H9 (cell line): Measurements from ENCODE around the gene ZBTB44. TPM values are rescaled to one million over a fixed set of nuclear protein-coding genes. Genes with fewer than 3 reads are reported as not detected.

Experiments used
- DNase-seq: peaks from one replicate; pipeline ENCODE4 v3.0.0-alpha.2; 2017
- H2AFZ ChIP-seq: one replicate; pipeline ENCODE4 v1.6.1; 2013; ENCODE audit warnings: mild to moderate bottlenecking, low read length, control low read depth, moderate library complexity
- H2AK5ac ChIP-seq: 2 replicates; pipeline ENCODE4 v1.6.1; 2013; ENCODE audit warnings: low read length, control low read depth, mixed read lengths; ENCODE audit not compliant: insufficient read length
- H2BK120ac ChIP-seq: one replicate; pipeline ENCODE4 v1.6.1; 2013; ENCODE audit warnings: low read depth, mild to moderate bottlenecking, low read length, control low read depth, inconsistent platforms; ENCODE audit not compliant: poor library complexity, severe bottlenecking
- H2BK12ac ChIP-seq: 2 replicates; pipeline ENCODE4 v1.6.1; 2013; ENCODE audit warnings: low read length, control low read depth, mixed read lengths, low read depth; ENCODE audit not compliant: insufficient read length
- H2BK15ac ChIP-seq: 2 replicates; pipeline ENCODE4 v1.6.1; 2013; ENCODE audit warnings: low read depth, low read length, control low read depth
- H2BK20ac ChIP-seq: one replicate; pipeline ENCODE4 v1.6.1; 2013; ENCODE audit warnings: low read depth, mild to moderate bottlenecking, low read length, control low read depth, inconsistent platforms; ENCODE audit not compliant: poor library complexity, severe bottlenecking
- H2BK5ac ChIP-seq: 2 replicates; pipeline ENCODE4 v1.6.1; 2013; ENCODE audit warnings: low read length, control low read depth, mixed read lengths; ENCODE audit not compliant: insufficient read length
- H3K14ac ChIP-seq: 2 replicates; pipeline ENCODE4 v1.6.1; 2013; ENCODE audit warnings: low read length, control low read depth; ENCODE audit not compliant: insufficient read depth
- H3K18ac ChIP-seq: 2 replicates; pipeline ENCODE4 v1.6.1; 2013; ENCODE audit warnings: low read depth, mild to moderate bottlenecking, mixed read lengths, low read length, control low read depth; ENCODE audit not compliant: insufficient read length
- H3K23ac ChIP-seq: 2 replicates; pipeline ENCODE4 v1.6.1; 2013; ENCODE audit warnings: low read length, control low read depth, mixed read lengths, low read depth; ENCODE audit not compliant: insufficient read length
- H3K23me2 ChIP-seq: 2 replicates; pipeline ENCODE4 v1.6.1; 2013; ENCODE audit warnings: low read depth, mild to moderate bottlenecking, mixed read lengths, low read length, control low read depth; ENCODE audit not compliant: insufficient read length, poor library complexity, severe bottlenecking
- H3K27ac ChIP-seq: 2 replicates; pipeline ENCODE4 v1.5.1; 2013; ENCODE audit warnings: low read length, control low read depth, mixed read lengths, low read depth; ENCODE audit not compliant: insufficient read length
- H3K27me3 ChIP-seq: 2 replicates; pipeline ENCODE4 v1.6.1; 2013; ENCODE audit warnings: low read length, control low read depth, inconsistent platforms; ENCODE audit not compliant: insufficient read depth
- H3K4ac ChIP-seq: 2 replicates; pipeline ENCODE4 v1.6.1; 2013; ENCODE audit warnings: low read depth, mild to moderate bottlenecking, control low read depth, inconsistent platforms, low read length, moderate library complexity
- H3K4me1 ChIP-seq: 2 replicates; pipeline ENCODE4 v1.6.1; 2013; ENCODE audit warnings: low read length, control low read depth, inconsistent platforms; ENCODE audit not compliant: insufficient read depth
- H3K4me2 ChIP-seq: 2 replicates; pipeline ENCODE4 v1.6.1; 2013; ENCODE audit warnings: low read length, control low read depth, mixed read lengths; ENCODE audit not compliant: insufficient read length, insufficient read depth
- H3K56ac ChIP-seq: 2 replicates; pipeline ENCODE4 v1.6.1; 2013; ENCODE audit warnings: low read depth, mild to moderate bottlenecking, mixed read lengths, low read length, control low read depth; ENCODE audit not compliant: insufficient read length
- H3K79me1 ChIP-seq: 2 replicates; pipeline ENCODE4 v1.6.1; 2013; ENCODE audit warnings: low read depth, mild to moderate bottlenecking, moderate library complexity, low read length, control low read depth, inconsistent platforms; ENCODE audit not compliant: insufficient read depth, poor library complexity, severe bottlenecking
- H3K79me2 ChIP-seq: 2 replicates; pipeline ENCODE4 v1.6.1; 2013; ENCODE audit warnings: low read length, control low read depth, inconsistent platforms; ENCODE audit not compliant: insufficient read depth
- H3K9ac ChIP-seq: 2 replicates; pipeline ENCODE4 v1.6.1; 2013; ENCODE audit warnings: low read length, control low read depth, mixed read lengths; ENCODE audit not compliant: insufficient read length; ENCODE audit errors: extremely low read depth
- H3K9me3 ChIP-seq: one replicate; pipeline ENCODE4 v1.6.1; 2013; ENCODE audit warnings: low read depth, low read length, inconsistent platforms; ENCODE audit not compliant: control insufficient read depth
- H3T11ph ChIP-seq: one replicate; pipeline ENCODE4 v1.6.1; 2013; ENCODE audit warnings: mild to moderate bottlenecking, low read length, control low read depth, inconsistent platforms
- H4K20me1 ChIP-seq: one replicate; pipeline ENCODE4 v1.6.1; 2013; ENCODE audit not compliant: control insufficient read depth, insufficient read length, insufficient read depth
- H4K5ac ChIP-seq: 2 replicates; pipeline ENCODE4 v1.6.1; 2013; ENCODE audit warnings: low read depth, mild to moderate bottlenecking, mixed read lengths, low read length, control low read depth; ENCODE audit not compliant: insufficient read length
- H4K8ac ChIP-seq: replicated peaks from 2 replicates; pipeline ENCODE4 v1.6.1; 2013; ENCODE audit warnings: low read length, control low read depth, mixed read lengths, low read depth; ENCODE audit not compliant: insufficient read length
- H4K91ac ChIP-seq: 2 replicates; pipeline ENCODE4 v1.6.1; 2013; ENCODE audit warnings: low read depth, mild to moderate bottlenecking, moderate library complexity, mixed read lengths, low read length, control low read depth; ENCODE audit not compliant: insufficient read length
- H3K27ac Mint-ChIP-seq, 3 experiments: 2 replicates in 2 of 3; 3 replicates in 1 of 3; pipeline ENCODE4 v1.8.0; 2020 to 2021; ENCODE audit warnings: mixed read lengths in 3 of 3, mild to moderate bottlenecking in 1 of 3, moderate library complexity in 1 of 3
- H3K27me3 Mint-ChIP-seq: 2 replicates; pipeline ENCODE4 v1.8.0; 2021; ENCODE audit warnings: low read depth, mild to moderate bottlenecking, moderate library complexity, mixed read lengths
- H3K36me3 Mint-ChIP-seq, 3 experiments: 2 replicates in 2 of 3; 3 replicates in 1 of 3; pipeline ENCODE4 v1.8.0; 2020 to 2021; ENCODE audit warnings: low read depth in 3 of 3, mixed read lengths in 3 of 3; ENCODE audit not compliant: insufficient read depth in 1 of 3
- H3K4me1 Mint-ChIP-seq, 2 experiments: 2 replicates each; pipeline ENCODE4 v1.8.0; 2020; ENCODE audit warnings: mixed read lengths in 2 of 2
- H3K4me3 Mint-ChIP-seq, 2 experiments: 2 replicates in 1 of 2; 3 replicates in 1 of 2; pipeline ENCODE4 v1.8.0; 2020 to 2021; ENCODE audit warnings: mild to moderate bottlenecking in 2 of 2, mixed read lengths in 2 of 2, moderate library complexity in 1 of 2
- H3K9me3 Mint-ChIP-seq, 2 experiments: 2 replicates in 1 of 2; 3 replicates in 1 of 2; pipeline ENCODE4 v1.8.0; 2020; ENCODE audit warnings: mild to moderate bottlenecking in 2 of 2, mixed read lengths in 2 of 2, moderate library complexity in 1 of 2
- CTCF ChIP-seq: fragments of 200-600 bp; sonication (generic); conservative IDR thresholded peaks from 3 replicates; pipeline ENCODE4 v1.8.0; 2021; ENCODE audit warnings: antibody characterized with exemption, mild to moderate bottlenecking
- WGBS: extraction: QIAGEN DNeasy Blood & Tissue Kit; methylation state at CpG from one replicate; pipeline ENCODE4 v1.1.7; 2013; ENCODE audit warnings: missing lambda C conversion rate, low lambda C conversion rate, mixed read lengths; ENCODE audit not compliant: insufficient read length; ENCODE audit errors: extremely low coverage; 5-methylcytosine and 5-hydroxymethylcytosine counted together
- total RNA-seq: library from RNA; stranded (reverse); gene quantifications from 2 replicates; pipeline ENCODE4 v1.2.1, GENCODE V29; 2021

ZBTB44 gene
- total RNA-seq, 1 experiment from 2014 or later: 67.7 TPM

- H3K79me1 ChIP-seq: no peaks in the 10 kb centered on the region
- H3K4me3 Mint-ChIP-seq: no peak overlapping the region
- H3K23me2 ChIP-seq: no peaks in the 10 kb centered on the region
- H3K14ac ChIP-seq: no peak overlapping the region
- no peak overlapping the region for H2BK120ac ChIP-seq
- H3T11ph ChIP-seq: no peak overlapping the region
- peaks cover 6 to 13% (median 9%) of the 10 kb centered on the region in 3 experiments for H3K36me3 Mint-ChIP-seq
- no peaks in the 10 kb centered on the region for H3K79me2 ChIP-seq
- H2BK15ac ChIP-seq: no peak overlapping the region
- 0 out of 4 replicates have a peak, but pooled peaks cover 0 to 4% of the 10 kb centered on the region in 2 experiments for H3K4me1 Mint-ChIP-seq
- H3K9me3 Mint-ChIP-seq: peaks cover 10 to 12% of the 10 kb centered on the region in 2 experiments
- DNase-seq: no peak
- H3K56ac ChIP-seq: no peak overlapping the region
- no peaks in the 10 kb centered on the region for H4K20me1 ChIP-seq
- no peak overlapping the region for H4K5ac ChIP-seq
- H3K27me3 Mint-ChIP-seq: no peaks in the 10 kb centered on the region; the same call in 1 of the 2 replicates
- no peak overlapping the region for H3K18ac ChIP-seq
- no peak overlapping the region; a peak in 1 of 7 replicates for H3K27ac Mint-ChIP-seq
- no peaks in the 10 kb centered on the region for H3K27me3 ChIP-seq
- no peak overlapping the region for H3K4ac ChIP-seq
- TF ChIP-seq CTCF: no peak
- no peak overlapping the region for H2BK5ac ChIP-seq
- no peak overlapping the region for H2AFZ ChIP-seq
- no peak overlapping the region for H3K9ac ChIP-seq
- H3K4me2 ChIP-seq: no peak overlapping the region
- no peak overlapping the region for H3K27ac ChIP-seq
- no peak overlapping the region for H2BK20ac ChIP-seq
- H3K9me3 ChIP-seq: no peaks in the 10 kb centered on the region
- no peak overlapping the region for H2AK5ac ChIP-seq
- H2BK12ac ChIP-seq: no peak overlapping the region
- no CpG with 5 or more reads among the region's 3 CpGs for WGBS
- H3K4me1 ChIP-seq: no peaks in the 10 kb centered on the region
- H4K8ac ChIP-seq: no peak overlapping the region
- H3K23ac ChIP-seq: no peak overlapping the region
- no peak overlapping the region for H4K91ac ChIP-seq
Measured at GRCh38 chr11:130340671-130341319, 26.1 kb upstream of the ZBTB44 start.
